VCaP (cell line): ENCODE measurements around the gene UBIAD1.

Experiments
- H3K27ac ChIP-seq: fragments of 450-650 bp; 2 replicates; pipeline ENCODE4 v1.5.1; 2017
- TF ChIP-seq, protein P1 (sequence below): fragments of 450-650 bp; conservative IDR thresholded peaks from 2 replicates; pipeline ENCODE4 v1.5.1; 2017; ENCODE audit warnings: mild to moderate bottlenecking, moderate library complexity

Gene UBIAD1

DNA sequence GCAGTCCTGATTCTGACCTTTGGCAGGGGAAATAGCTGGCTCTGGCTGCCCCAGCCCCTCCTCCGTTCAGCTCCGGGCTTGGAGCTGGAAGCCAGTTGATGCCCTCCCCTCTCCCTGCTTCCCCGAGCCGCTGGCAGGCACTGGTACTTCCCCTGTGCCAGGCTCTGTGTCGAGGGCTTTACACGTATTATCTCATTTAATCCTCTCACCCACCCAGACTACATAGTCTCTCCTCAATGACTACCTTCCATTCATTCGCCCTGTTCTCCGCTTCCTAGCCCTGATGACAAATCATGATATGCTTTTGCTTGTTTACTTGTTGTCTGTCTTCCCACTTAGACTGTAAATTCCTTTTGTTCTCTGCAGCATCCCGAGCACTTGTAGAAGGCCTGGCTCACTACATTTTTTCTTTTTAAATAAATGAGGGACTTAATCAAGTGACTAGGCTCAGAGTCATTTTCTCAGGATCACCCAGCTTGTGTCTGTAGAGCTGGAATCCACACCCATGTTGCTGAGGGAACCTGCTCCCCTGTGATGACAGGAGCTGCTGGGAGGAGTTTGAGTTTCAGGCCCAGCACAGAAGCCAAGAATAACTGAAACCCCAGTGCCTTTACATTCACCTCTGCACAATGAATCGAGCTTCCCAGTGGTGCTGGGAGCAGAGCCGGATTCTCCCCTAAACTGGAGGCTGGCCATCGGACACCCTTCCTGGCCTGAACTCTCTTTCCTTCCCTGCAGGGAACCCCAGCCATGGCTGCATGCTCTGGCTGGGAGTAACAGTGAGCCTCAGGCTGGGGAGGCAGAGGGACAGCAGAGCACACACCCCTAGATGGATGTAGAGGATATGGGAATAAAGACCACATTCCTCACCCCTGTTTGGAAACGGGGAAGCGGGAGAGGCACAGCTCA lies 58.3 kb downstream of the UBIAD1 start:
- TF ChIP-seq, protein P1, sequence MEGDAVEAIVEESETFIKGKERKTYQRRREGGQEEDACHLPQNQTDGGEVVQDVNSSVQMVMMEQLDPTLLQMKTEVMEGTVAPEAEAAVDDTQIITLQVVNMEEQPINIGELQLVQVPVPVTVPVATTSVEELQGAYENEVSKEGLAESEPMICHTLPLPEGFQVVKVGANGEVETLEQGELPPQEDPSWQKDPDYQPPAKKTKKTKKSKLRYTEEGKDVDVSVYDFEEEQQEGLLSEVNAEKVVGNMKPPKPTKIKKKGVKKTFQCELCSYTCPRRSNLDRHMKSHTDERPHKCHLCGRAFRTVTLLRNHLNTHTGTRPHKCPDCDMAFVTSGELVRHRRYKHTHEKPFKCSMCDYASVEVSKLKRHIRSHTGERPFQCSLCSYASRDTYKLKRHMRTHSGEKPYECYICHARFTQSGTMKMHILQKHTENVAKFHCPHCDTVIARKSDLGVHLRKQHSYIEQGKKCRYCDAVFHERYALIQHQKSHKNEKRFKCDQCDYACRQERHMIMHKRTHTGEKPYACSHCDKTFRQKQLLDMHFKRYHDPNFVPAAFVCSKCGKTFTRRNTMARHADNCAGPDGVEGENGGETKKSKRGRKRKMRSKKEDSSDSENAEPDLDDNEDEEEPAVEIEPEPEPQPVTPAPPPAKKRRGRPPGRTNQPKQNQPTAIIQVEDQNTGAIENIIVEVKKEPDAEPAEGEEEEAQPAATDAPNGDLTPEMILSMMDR, result no peak
- H3K27ac ChIP-seq, result no peak overlapping the region

DNA sequence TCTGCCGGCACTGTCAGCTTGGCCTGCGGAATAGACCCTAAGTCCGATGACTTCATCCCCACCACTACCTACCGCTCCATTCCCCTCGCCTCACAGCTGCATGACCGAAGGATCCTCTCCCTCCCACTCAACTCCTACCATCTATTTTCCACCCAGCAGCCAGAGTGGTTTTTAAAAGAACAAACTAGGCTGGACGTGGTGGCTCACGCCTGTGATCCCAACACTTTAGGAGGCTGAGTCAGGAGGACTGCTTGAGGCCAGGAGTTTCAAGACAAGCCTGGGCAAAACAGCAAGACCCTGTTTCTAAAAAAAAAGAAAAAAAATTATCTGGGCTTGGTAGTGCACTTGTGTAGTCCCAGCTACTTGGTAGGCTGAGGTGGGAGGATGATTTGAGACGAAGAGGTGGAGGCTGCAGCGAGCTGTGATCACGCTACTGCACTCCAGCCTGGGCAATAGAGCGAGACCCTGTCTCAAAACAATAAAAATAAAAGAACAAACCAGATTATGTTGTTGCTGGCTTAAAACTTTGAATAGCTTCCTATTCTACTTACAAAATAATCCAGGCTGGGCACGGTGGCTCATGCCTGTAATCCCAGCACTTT lies 59.0 kb downstream of the UBIAD1 start:
- TF ChIP-seq, protein P1, result no peak
- no peak overlapping the region for H3K27ac ChIP-seq

GRCh38 chr1:11333631-11334030 lies 60.6 kb downstream of the UBIAD1 start:
- H3K27ac ChIP-seq, result no peak overlapping the region
- TF ChIP-seq, protein P1, result no peak

GRCh38 chr1:11334261-11334804 lies 61.3 kb downstream of the UBIAD1 start:
- no peak overlapping the region for H3K27ac ChIP-seq
- TF ChIP-seq, protein P1, result no peak

GRCh38 chr1:11334821-11335220 lies 61.8 kb downstream of the UBIAD1 start:
- TF ChIP-seq, protein P1, result no peak
- H3K27ac ChIP-seq, result no peak overlapping the region

- H3K27ac ChIP-seq, result no peak overlapping the region
These were observed 62.5 kb downstream of the UBIAD1 start for GRCh38 chr1:11335417-11336056.

More at GRCh38 chr1:11335417-11336056, 62.5 kb downstream of the UBIAD1 start:
- TF ChIP-seq, protein P1, result no peak
